ENCODE measurements around the gene MICU1.

GRCh38 chr10:72567889-72568640 is 57.8 kb downstream of the MICU1 start:
- peak in 3 of 6 experiments; percentile 19 to 26 (median 24) for TF ChIP-seq CTCF (IDR thresholded peaks at IDR 0.05)
- no peak for TF ChIP-seq POLR2A (IDR thresholded peaks at IDR 0.05)
